NK-92 treated with Interleukin-12 subunit alpha and Interleukin-12 subunit beta, amount 100 ng/mL, for 24 hours (cell line): Measurements from ENCODE around the gene ZNF804A.

Experiments
- DNase-seq: peaks from one replicate; lab custom pipeline; 2025; lab: John Stamatoyannopoulos, UW

ZNF804A gene

DNA sequence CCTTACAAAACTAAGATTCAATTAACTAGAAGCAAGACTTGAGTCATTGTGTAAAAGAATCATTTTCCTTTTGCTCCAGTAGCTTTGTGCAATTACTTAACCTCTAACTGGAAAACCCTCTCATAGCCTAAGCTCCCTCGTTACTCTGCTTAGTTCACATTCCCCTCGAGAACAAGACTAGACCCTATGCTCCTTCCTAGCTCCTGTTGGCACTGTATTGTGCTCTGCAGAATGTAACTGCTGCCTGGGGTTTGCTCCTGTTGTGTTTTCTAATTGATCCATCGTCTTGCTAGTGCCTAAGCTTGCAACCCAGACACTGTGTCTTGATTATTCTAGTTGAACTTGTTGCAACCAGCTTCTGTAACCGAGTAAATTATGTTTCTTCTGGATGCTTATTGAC is 347.0 kb downstream of the ZNF804A start:
- DNase-seq = no peak

DNA sequence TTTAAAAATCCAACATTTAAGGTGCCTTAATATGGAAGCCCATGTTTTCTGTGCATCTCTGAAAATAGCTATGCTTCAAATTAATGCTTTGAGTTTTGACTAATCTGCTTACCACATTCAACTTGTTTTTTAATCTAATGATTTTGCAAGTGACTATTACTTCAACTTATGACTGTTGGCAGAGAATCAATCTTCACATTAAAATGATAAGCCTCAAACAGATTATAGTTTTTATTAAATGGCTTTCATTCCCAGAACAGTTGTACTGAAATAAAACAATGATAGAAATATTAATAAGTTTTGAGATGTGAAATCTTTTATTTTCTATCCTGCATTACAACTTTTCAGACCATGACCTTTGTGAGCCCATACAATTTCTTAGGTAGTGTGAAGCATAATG is 347.5 kb downstream of the ZNF804A start:
- DNase-seq = no peak

- DNase-seq = no peak
Measured at GRCh38 chr2:184956856-184957255, 358.5 kb downstream of the ZNF804A start.

DNA sequence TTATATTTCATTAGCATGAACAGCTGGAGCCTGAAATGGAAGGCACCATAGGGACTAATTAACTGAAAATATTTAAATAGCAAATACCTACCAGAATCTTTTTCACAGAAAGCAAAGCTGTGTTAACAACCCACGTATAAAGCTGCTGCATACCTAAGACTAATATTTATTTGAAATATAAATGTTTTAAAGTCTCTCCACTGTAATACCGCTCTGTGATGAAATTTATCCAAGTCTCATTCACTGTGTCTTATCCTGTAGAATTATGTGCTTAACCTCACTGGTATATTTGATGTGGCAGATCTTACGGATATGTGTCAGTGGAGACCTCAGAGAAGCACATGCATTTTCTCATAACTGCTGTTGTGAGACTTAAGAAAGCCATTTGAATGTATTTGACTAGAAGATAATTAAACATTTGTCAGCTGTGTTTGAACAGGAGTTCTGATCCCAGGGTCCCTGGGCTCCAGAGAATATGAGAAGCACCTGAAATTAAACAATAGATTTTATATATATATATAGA is 373.3 kb downstream of the ZNF804A start:
- no peak for DNase-seq
